ENCODE data around the gene IRAK1. TPM values are rescaled to one million over a fixed set of nuclear protein-coding genes. Genes with fewer than 3 reads are reported as not detected.

IRAK1 gene
- total and polyA plus RNA-seq, 2 of the 8 experiments (the other 6 are each of a cell fraction or from before 2014, with no cell fraction given), result 26.6 to 41.7 TPM

GRCh38 chrX:153995504-153995903, 24.2 kb downstream of the IRAK1 start:
- no peak overlapping the region for H2BK20ac ChIP-seq (ENCODE audit: low read length)
- no peak overlapping the region for H3K56ac ChIP-seq (replicated peaks; ENCODE audit: insufficient read length, low read depth, low read length)
- H2BK15ac ChIP-seq (ENCODE audit: low read length), result no peak overlapping the region
- no peak overlapping the region for H3K14ac ChIP-seq (ENCODE audit: insufficient read length)
- no peak overlapping the region for H3K9ac ChIP-seq (replicated peaks in 1 of 4; ENCODE audit: extremely low read depth in 1 of 4, low read depth in 3 of 4, low read length in 3 of 4)
- DNase-seq (ENCODE audit: low read depth in 1 of 2, low spot score in 2 of 2), result no peak
- CTCF ChIA-PET (ENCODE audit: partially characterized antibody), result interaction anchor here (1.0 to 1.1 kb wide), 2 partner anchors 18 to 55 kb away, joined by 3 to 4 read pairs; no protein-coding TSS in a partner anchor
- H3K36me3 ChIP-seq (ENCODE audit: control insufficient read depth in 2 of 4, insufficient read depth in 4 of 4, low read length in 3 of 4), result no peaks in the 10 kb centered on the region
- H2AK5ac ChIP-seq (ENCODE audit: low read depth, low read length), result no peak overlapping the region
- H3K27ac ChIP-seq (ENCODE audit: low read depth, low read length), result no peak overlapping the region
- WGBS, 2 experiments (ENCODE audit: extremely low coverage in 1 of 2, insufficient coverage in 1 of 2, insufficient read length in 1 of 2, insufficient replicate concordance in 2 of 2, low coverage in 1 of 2, low lambda C conversion rate in 2 of 2, missing lambda C conversion rate in 1 of 2), result 98% methylated on average over 6 of the region's 8 CpGs; no CpG with 5 or more reads in 1 of the 2 experiments
- no peak overlapping the region for H2BK5ac ChIP-seq (ENCODE audit: low read depth, low read length)
- no peak overlapping the region for H4K8ac ChIP-seq (ENCODE audit: extremely low read depth, insufficient read depth, low read length)
- no peak for FAIRE-seq
- H3K18ac ChIP-seq (ENCODE audit: extremely low read depth, low read length), result no peak overlapping the region
- no peak overlapping the region for H4K91ac ChIP-seq (replicated peaks; ENCODE audit: insufficient read length, low read length)
- peaks cover 0 to 4% (median 0%) of the 10 kb centered on the region in 4 experiments; a peak in 1 of 7 replicates for H3K4me1 ChIP-seq (replicated peaks in 1 of 4; ENCODE audit: control insufficient read depth in 3 of 4, insufficient read depth in 4 of 4, low read length in 3 of 4)
- H2AFZ ChIP-seq (ENCODE audit: low read length), result no peak overlapping the region
- no peaks in the 10 kb centered on the region; the same call in 1 of the 2 replicates for H3K23me2 ChIP-seq (ENCODE audit: low read depth, low read length)
- H3K23ac ChIP-seq (ENCODE audit: insufficient read length), result no peak overlapping the region
- H3K79me2 ChIP-seq (ENCODE audit: control insufficient read depth in 1 of 2, insufficient read depth in 2 of 2, low read length in 2 of 2), result no peaks in the 10 kb centered on the region
- H3K79me1 ChIP-seq (ENCODE audit: low read depth, low read length), result no peaks in the 10 kb centered on the region
- no peak overlapping the region for H2BK12ac ChIP-seq (ENCODE audit: low read depth, low read length)
- POLR2A ChIA-PET (ENCODE audit: partially characterized antibody), result interaction anchor here (1.0 kb wide), 1 partner anchor 25 kb away, joined by 3 read pairs; no protein-coding TSS in a partner anchor
- H3K4me2 ChIP-seq (ENCODE audit: insufficient read depth in 1 of 2, low read depth in 2 of 2, low read length in 2 of 2), result no peak overlapping the region
- H3K27me3 ChIP-seq (replicated peaks in 1 of 4; ENCODE audit: control insufficient read depth in 3 of 4, extremely low read depth in 1 of 4, insufficient read depth in 3 of 4, low read length in 3 of 4), result no peaks in the 10 kb centered on the region
- no peak overlapping the region for H2BK120ac ChIP-seq (replicated peaks; ENCODE audit: low read depth, low read length)
- H3K9me3 ChIP-seq (ENCODE audit: insufficient read depth in 2 of 2, low read depth in 1 of 2, low read length in 1 of 2), result no peaks in the 10 kb centered on the region
- H4K5ac ChIP-seq (ENCODE audit: insufficient read length, low read depth, low read length), result no peak overlapping the region
- H3K4me3 ChIP-seq (ENCODE audit: extremely low read depth in 1 of 4, insufficient read depth in 2 of 4, low read depth in 3 of 4, low read length in 4 of 4), result no peak overlapping the region
- no peaks in the 10 kb centered on the region for H4K20me1 ChIP-seq (replicated peaks in 1 of 2; ENCODE audit: control insufficient read depth in 1 of 2, insufficient read depth in 2 of 2, low read length in 2 of 2)
- H3K4ac ChIP-seq (replicated peaks; ENCODE audit: insufficient read length, low read depth, low read length), result no peak overlapping the region
- no peak for TF ChIP-seq TAF7 (optimal IDR thresholded peaks at IDR 0.05; ENCODE audit: borderline replicate concordance, low read depth, low read length)
- TF ChIP-seq USF2 (IDR thresholded peaks at IDR 0.05; ENCODE audit: low read length), result no peak
- TF ChIP-seq SIX5 (IDR thresholded peaks at IDR 0.05; ENCODE audit: low read depth, low read length), result no peak
- TF ChIP-seq POLR2AphosphoS5 (IDR thresholded peaks at IDR 0.05; ENCODE audit: low read depth, low read length), result no peak
- no peak for TF ChIP-seq POU5F1 (IDR thresholded peaks at IDR 0.05; ENCODE audit: low read depth, low read length)
- no peak for TF ChIP-seq RFX5 (IDR thresholded peaks at IDR 0.05; ENCODE audit: borderline replicate concordance, low read depth, low read length)
- no peak for TF ChIP-seq CHD1 (IDR thresholded peaks at IDR 0.05; ENCODE audit: low read depth, low read length)
- TF ChIP-seq RBBP5 (IDR thresholded peaks at IDR 0.05; ENCODE audit: borderline replicate concordance, low read depth, low read length), result no peak
- TF ChIP-seq JUN (IDR thresholded peaks at IDR 0.05; ENCODE audit: low read depth, low read length), result no peak
- no peak for TF ChIP-seq CREB1 (IDR thresholded peaks at IDR 0.05)
- no peak for TF ChIP-seq RXRA (IDR thresholded peaks at IDR 0.05; ENCODE audit: insufficient read depth, low read depth, low read length)
- TF ChIP-seq JUND (IDR thresholded peaks at IDR 0.05; ENCODE audit: low read length), result no peak
